ENCODE results near the gene CHST4.
"Not testable (repeated sequence)": the region's sequence is repeated elsewhere in the genome, so short reads cannot be mapped to it uniquely, and the experiment has no call there.

CHST4 gene

GRCh38 chr16:71555230-71555891 is 29.1 kb downstream of the CHST4 start:
- TF ChIP-seq CTCF (conservative IDR thresholded peaks at IDR 0.05; ENCODE audit: control insufficient read depth, insufficient read depth, low read depth, low read length): no peak
- no peak for DNase-seq (ENCODE audit: low read depth)
- no peak overlapping the region for H3K4me3 ChIP-seq (ENCODE audit: control insufficient read depth, low read depth, low read length)

GRCh38 chr16:71557299-71557698 is 31.1 kb downstream of the CHST4 start:
- H3K4me3 ChIP-seq (ENCODE audit: control insufficient read depth, low read depth, low read length): no peak overlapping the region
- no peak for DNase-seq (ENCODE audit: low read depth)
- TF ChIP-seq CTCF (conservative IDR thresholded peaks at IDR 0.05; ENCODE audit: control insufficient read depth, insufficient read depth, low read depth, low read length): no peak

GRCh38 chr16:71557954-71558582 is 31.8 kb downstream of the CHST4 start:
- TF ChIP-seq CTCF (conservative IDR thresholded peaks at IDR 0.05; ENCODE audit: control insufficient read depth, insufficient read depth, low read depth, low read length): no peak
- no peak overlapping the region for H3K4me3 ChIP-seq (ENCODE audit: control insufficient read depth, low read depth, low read length)
- no peak for DNase-seq (ENCODE audit: low read depth)

- DNase-seq (ENCODE audit: low read depth): no peak
- H3K4me3 ChIP-seq (ENCODE audit: control insufficient read depth, low read depth, low read length): no peak overlapping the region
- TF ChIP-seq CTCF (conservative IDR thresholded peaks at IDR 0.05; ENCODE audit: control insufficient read depth, insufficient read depth, low read depth, low read length): no peak
Observed at GRCh38 chr16:71559855-71560254, 33.6 kb downstream of the CHST4 start.

- not testable (repeated sequence) for H3K4me3 ChIP-seq (ENCODE audit: control insufficient read depth, low read depth, low read length)
Observed at GRCh38 chr16:71561886-71562285, 35.7 kb downstream of the CHST4 start.

GRCh38 chr16:71562552-71562951 is 36.3 kb downstream of the CHST4 start:
- no peak overlapping the region for H3K4me3 ChIP-seq (ENCODE audit: control insufficient read depth, low read depth, low read length)
- no peak for DNase-seq (ENCODE audit: low read depth)
- TF ChIP-seq CTCF (conservative IDR thresholded peaks at IDR 0.05; ENCODE audit: control insufficient read depth, insufficient read depth, low read depth, low read length): no peak

More at GRCh38 chr16:71561886-71562285, 35.7 kb downstream of the CHST4 start:
- DNase-seq (ENCODE audit: low read depth): not testable (repeated sequence)

- H3K4me3 ChIP-seq (ENCODE audit: control insufficient read depth, low read depth, low read length): peak overlapping the region; percentile 71
- no peak for TF ChIP-seq CTCF (conservative IDR thresholded peaks at IDR 0.05; ENCODE audit: control insufficient read depth, insufficient read depth, low read depth, low read length)
- DNase-seq (ENCODE audit: low read depth): no peak
Observed at GRCh38 chr16:71564335-71564967, 38.2 kb downstream of the CHST4 start.

Measured in fibroblast of mammary gland (primary cell).